Karpas-422 (cell line): Measurements from ENCODE around the gene SLC5A2. TPM values are rescaled to one million over a fixed set of nuclear protein-coding genes. Genes with fewer than 3 reads are reported as not detected.

Experiments
- DNase-seq: peaks from one replicate; pipeline ENCODE4 v3.0.0-alpha.2; 2015
- H2AFZ ChIP-seq: fragments of 200-600 bp; sonication (generic); 2 replicates; pipeline ENCODE4 v1.6.1; 2014; ENCODE audit warnings: antibody characterized with exemption, low read length, mixed read lengths
- H3K27ac ChIP-seq: fragments of 200-600 bp; sonication (generic); 2 replicates; pipeline ENCODE4 v1.5.1; 2014; ENCODE audit warnings: mild to moderate bottlenecking, low read length, moderate library complexity
- H3K27me3 ChIP-seq: fragments of 200-600 bp; sonication (generic); 2 replicates; pipeline ENCODE4 v1.6.1; 2014; ENCODE audit warnings: low read length, mixed read lengths
- H3K36me3 ChIP-seq: fragments of 200-600 bp; sonication (generic); 2 replicates; pipeline ENCODE4 v1.6.1; 2014; ENCODE audit warnings: low read length, mixed read lengths; ENCODE audit not compliant: insufficient read depth
- H3K4me1 ChIP-seq: fragments of 200-600 bp; sonication (generic); 2 replicates; pipeline ENCODE4 v1.6.1; 2014; ENCODE audit warnings: mild to moderate bottlenecking, low read length, mixed read lengths
- H3K4me2 ChIP-seq: fragments of 200-600 bp; sonication (generic); 2 replicates; pipeline ENCODE4 v1.6.1; 2014; ENCODE audit warnings: low read length, low read depth, mild to moderate bottlenecking; ENCODE audit not compliant: poor library complexity, severe bottlenecking
- H3K4me3 ChIP-seq: fragments of 200-600 bp; sonication (generic); 2 replicates; pipeline ENCODE4 v1.5.1; 2014; ENCODE audit warnings: mild to moderate bottlenecking, antibody characterized with exemption, low read length, mixed read lengths
- H3K79me2 ChIP-seq: fragments of 200-600 bp; sonication (generic); 2 replicates; pipeline ENCODE4 v1.6.1; 2014; ENCODE audit warnings: mild to moderate bottlenecking, low read length, mixed read lengths
- H3K9ac ChIP-seq: fragments of 200-600 bp; sonication (generic); 2 replicates; pipeline ENCODE4 v1.6.0; 2014; ENCODE audit warnings: low read length
- H3K9me2 ChIP-seq: fragments of 200-600 bp; sonication (generic), shearing (Covaris generic); replicated peaks from 2 replicates; pipeline ENCODE4 v1.6.0; 2014; ENCODE audit warnings: mild to moderate bottlenecking, low read length, moderate library complexity; ENCODE audit not compliant: insufficient read depth
- H3K9me3 ChIP-seq: fragments of 300-700, 200-600 bp; sonication (generic); 2 replicates; pipeline ENCODE4 v1.6.1; 2014; ENCODE audit warnings: low read length, mixed read lengths
- H4K20me1 ChIP-seq: fragments of 200-600 bp; sonication (generic); 2 replicates; pipeline ENCODE4 v1.6.1; 2014; ENCODE audit warnings: mild to moderate bottlenecking, antibody characterized with exemption, low read length, low read depth; ENCODE audit not compliant: insufficient read depth
- total RNA-seq: library from RNA; depleted of rRNA; stranded (reverse); fragments of >200 nt; shearing (Covaris generic); gene quantifications from 2 replicates; pipeline ENCODE4 v1.2.3, GENCODE V29; 2014; ENCODE audit warnings: low replicate concordance

The SLC5A2 gene
- total RNA-seq, 1 experiment from 2014 or later: not detected

DNA sequence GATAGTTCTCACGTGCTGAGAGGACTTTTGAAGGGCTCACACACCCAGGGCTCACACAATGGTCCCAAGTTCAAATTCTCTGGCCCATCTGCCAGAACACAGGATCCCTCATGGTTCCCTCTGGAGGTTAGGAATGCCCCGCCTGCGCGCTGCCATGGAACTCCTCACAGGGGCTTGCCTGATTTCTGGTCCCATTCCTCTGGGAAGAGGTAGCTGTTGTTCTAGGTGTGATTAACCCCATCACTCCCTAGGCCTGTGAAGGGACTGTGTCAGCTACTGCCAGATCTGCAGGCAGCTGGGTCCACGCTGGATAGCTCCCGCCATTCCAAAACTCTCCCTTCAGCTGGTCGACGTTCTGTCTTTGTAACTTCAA lies 25.9 kb upstream of the SLC5A2 start:
- no peak overlapping the region for H3K4me3 ChIP-seq
- peaks cover 22% of the 10 kb centered on the region for H3K79me2 ChIP-seq
- no peak for DNase-seq
- no peaks in the 10 kb centered on the region for H3K36me3 ChIP-seq
- H3K4me1 ChIP-seq: peaks cover 23% of the 10 kb centered on the region
- no peak overlapping the region for H3K27ac ChIP-seq
- H3K9me2 ChIP-seq: no peaks in the 10 kb centered on the region
- no peaks in the 10 kb centered on the region for H3K9me3 ChIP-seq
- peak overlapping the region; percentile 98 for H3K4me2 ChIP-seq
- H2AFZ ChIP-seq: no peak overlapping the region
- peaks cover 33% of the 10 kb centered on the region; the same call in 1 of the 2 replicates for H4K20me1 ChIP-seq
- H3K27me3 ChIP-seq: no peaks in the 10 kb centered on the region
- H3K9ac ChIP-seq: no peak overlapping the region; the same call in 1 of the 2 replicates

- peak overlapping the region; percentile 79; the same call in 1 of the 2 replicates for H2AFZ ChIP-seq
Measured at GRCh38 chr16:31458073-31458843, 24.7 kb upstream of the SLC5A2 start.

DNA sequence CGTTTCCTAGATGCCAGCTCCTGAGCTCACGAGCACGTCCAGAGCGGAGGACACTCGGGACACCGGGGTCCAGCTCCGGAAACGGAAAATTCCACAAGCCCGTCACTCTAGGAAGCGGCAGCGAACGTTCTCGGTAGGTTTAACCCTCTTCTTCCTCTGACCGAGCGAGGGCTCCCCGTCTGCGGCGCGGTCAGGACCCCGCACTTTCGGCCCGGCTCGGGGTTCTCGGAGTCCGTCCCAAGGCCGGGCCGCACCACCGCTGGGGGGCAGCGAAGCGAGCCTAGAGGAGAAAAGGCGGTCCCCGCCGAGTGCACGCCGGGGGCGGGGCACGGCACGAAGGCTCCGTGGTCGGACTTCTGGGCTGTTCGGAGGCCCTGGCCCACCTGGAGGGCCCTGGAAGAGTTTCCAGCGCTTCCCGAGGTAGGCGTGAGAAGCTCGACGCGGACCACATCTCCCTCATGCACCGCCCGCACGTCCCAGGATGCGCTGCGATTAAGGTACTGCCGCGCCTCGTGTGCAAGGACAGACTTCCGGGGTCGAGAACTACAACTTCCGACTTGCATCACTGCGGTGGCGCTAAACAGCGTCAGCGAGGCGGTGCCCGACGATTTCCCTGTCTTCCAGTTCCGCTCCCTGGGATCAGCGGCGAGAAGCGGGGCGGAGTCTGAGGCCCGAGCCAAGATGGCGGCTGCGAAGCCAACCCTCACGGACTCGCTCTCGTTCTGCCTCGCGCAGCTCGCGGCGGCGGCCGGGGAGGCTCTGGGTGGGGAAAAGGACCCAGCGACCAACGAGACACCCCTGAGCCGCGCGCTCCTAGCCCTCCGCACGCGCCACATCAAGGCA lies 23.9 kb upstream of the SLC5A2 start, which contains the start of gene ARMC5:
Gene ARMC5 (plus strand): TSS at position 658 of the 843 bp plus-strand sequence. CDS start 24 bp downstream, at position 682.
- peaks cover 23% of the 10 kb centered on the region for H3K4me1 ChIP-seq
- H3K9me2 ChIP-seq: no peaks in the 10 kb centered on the region
- H4K20me1 ChIP-seq: peaks cover 33% of the 10 kb centered on the region; the same call in 1 of the 2 replicates
- H3K9me3 ChIP-seq: no peaks in the 10 kb centered on the region
- H3K4me2 ChIP-seq: peak within 1 kb of the TSS; percentile 98
- peak within 1 kb of the TSS; percentile 79 for H3K27ac ChIP-seq
- H3K9ac ChIP-seq: peak within 1 kb of the TSS; percentile 94
- H3K4me3 ChIP-seq: peak within 1 kb of the TSS; percentile 91
- peaks cover 22% of the 10 kb centered on the region for H3K79me2 ChIP-seq
- peak; percentile 99 for DNase-seq
- no peaks in the 10 kb centered on the region for H3K36me3 ChIP-seq
- H3K27me3 ChIP-seq: no peaks in the 10 kb centered on the region
- H2AFZ ChIP-seq: peak within 1 kb of the TSS; percentile 84; the same call in 1 of the 2 replicates

More at GRCh38 chr16:31458073-31458843, 24.7 kb upstream of the SLC5A2 start:
- peaks cover 23% of the 10 kb centered on the region for H3K4me1 ChIP-seq
- H3K79me2 ChIP-seq: peaks cover 22% of the 10 kb centered on the region
- DNase-seq: no peak
- peak overlapping the region; percentile 91 for H3K4me3 ChIP-seq
- no peaks in the 10 kb centered on the region for H3K36me3 ChIP-seq
- H3K27me3 ChIP-seq: no peaks in the 10 kb centered on the region
- H3K27ac ChIP-seq: peak overlapping the region; percentile 79; the same call in 1 of the 2 replicates
- H3K4me2 ChIP-seq: peak overlapping the region; percentile 98
- H4K20me1 ChIP-seq: peaks cover 33% of the 10 kb centered on the region; the same call in 1 of the 2 replicates
- peak overlapping the region; percentile 94 for H3K9ac ChIP-seq
- no peaks in the 10 kb centered on the region for H3K9me2 ChIP-seq
- H3K9me3 ChIP-seq: no peaks in the 10 kb centered on the region

DNA sequence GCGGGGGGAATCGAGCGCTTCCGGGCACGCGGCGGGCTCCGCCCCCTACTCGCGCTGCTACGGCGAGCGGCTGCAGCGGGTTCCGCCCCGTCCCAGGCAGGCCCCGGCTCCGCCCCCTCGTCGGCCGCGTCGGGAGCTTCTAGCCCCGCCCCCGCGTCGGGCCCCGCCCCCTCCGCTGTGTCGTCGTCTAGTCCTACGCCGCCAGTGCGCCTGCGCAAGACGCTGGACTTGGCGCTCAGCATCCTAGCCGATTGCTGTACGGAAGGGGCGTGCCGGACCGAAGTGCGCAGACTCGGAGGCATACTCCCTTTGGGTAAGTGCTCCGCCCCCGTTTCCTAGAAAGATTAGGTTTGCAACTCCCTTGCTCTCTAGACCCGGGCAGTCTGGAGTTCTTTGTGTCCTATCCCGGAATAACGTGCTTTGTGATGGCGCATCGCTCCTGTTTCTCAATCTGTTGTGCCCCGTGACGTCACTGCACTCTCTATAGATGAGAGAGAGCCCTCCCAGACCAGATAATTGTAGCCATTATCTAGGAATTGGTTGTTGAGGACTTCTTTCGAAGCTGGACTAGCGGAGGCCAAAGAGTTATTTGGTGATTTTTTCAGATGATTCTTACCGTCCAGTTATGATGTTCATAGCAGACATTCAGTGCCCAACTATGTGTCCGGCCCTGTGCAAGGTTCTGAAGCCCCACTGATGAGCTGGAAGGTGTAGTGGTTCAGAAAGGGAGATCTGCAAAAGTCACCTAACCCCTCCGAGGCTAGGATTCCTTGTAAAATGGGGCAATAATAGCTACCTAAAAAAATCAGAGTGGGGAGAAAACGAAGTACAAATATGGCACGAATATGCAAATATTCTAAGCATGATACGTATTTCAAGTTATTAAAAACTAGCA lies 23.0 kb upstream of the SLC5A2 start:
- Histone ChIP-seq H3K4me3 (peak overlapping the region; percentile 91), H3K27ac (peak overlapping the region; percentile 79), H3K79me2 (peaks cover 22% of the 10 kb centered on the region), H3K9me3 (no peaks in the 10 kb centered on the region), H3K27me3 (no peaks in the 10 kb centered on the region), H3K36me3 (no peaks in the 10 kb centered on the region), H4K20me1 (peaks cover 32% of the 10 kb centered on the region; the same call in 1 of the 2 replicates), H2AFZ (peak overlapping the region; percentile 84; the same call in 1 of the 2 replicates), H3K9ac (peak overlapping the region; percentile 94), H3K4me2 (peak overlapping the region; percentile 98), H3K9me2 (no peaks in the 10 kb centered on the region), H3K4me1 (peaks cover 23% of the 10 kb centered on the region)
- DNase-seq: peak; percentile 100

DNA sequence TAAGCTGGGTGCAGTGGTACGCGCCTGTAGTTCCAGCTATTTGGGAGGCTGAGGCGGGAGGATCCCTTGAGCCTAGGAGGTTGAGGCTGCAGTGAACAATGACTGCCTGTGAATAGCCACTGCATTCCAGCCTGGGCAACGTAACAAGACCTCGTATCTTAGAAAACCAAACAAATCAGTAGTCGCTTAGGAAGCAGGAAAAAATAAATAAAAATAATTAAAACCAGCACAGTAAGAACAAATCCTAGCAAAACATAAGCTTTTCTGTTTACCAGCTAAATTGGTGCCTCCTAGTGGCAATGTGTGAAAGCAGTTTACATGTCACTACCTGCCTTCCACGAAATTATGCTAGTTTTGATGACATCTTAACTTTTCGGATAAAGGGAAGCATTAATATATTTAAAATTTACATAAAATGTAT lies 22.3 kb upstream of the SLC5A2 start:
- Histone ChIP-seq H3K79me2 (peaks cover 22% of the 10 kb centered on the region), H3K4me3 (peak overlapping the region; percentile 66; the same call in 1 of the 2 replicates), H3K9ac (no peak overlapping the region), H3K27me3 (no peaks in the 10 kb centered on the region), H3K4me2 (peak overlapping the region; percentile 98), H3K9me2 (no peaks in the 10 kb centered on the region), H3K36me3 (no peaks in the 10 kb centered on the region), H3K4me1 (peaks cover 23% of the 10 kb centered on the region), H4K20me1 (peaks cover 25% of the 10 kb centered on the region; the same call in 1 of the 2 replicates), H2AFZ (no peak overlapping the region), H3K9me3 (no peaks in the 10 kb centered on the region), H3K27ac (no peak overlapping the region)
- peak; percentile 76 for DNase-seq

DNA sequence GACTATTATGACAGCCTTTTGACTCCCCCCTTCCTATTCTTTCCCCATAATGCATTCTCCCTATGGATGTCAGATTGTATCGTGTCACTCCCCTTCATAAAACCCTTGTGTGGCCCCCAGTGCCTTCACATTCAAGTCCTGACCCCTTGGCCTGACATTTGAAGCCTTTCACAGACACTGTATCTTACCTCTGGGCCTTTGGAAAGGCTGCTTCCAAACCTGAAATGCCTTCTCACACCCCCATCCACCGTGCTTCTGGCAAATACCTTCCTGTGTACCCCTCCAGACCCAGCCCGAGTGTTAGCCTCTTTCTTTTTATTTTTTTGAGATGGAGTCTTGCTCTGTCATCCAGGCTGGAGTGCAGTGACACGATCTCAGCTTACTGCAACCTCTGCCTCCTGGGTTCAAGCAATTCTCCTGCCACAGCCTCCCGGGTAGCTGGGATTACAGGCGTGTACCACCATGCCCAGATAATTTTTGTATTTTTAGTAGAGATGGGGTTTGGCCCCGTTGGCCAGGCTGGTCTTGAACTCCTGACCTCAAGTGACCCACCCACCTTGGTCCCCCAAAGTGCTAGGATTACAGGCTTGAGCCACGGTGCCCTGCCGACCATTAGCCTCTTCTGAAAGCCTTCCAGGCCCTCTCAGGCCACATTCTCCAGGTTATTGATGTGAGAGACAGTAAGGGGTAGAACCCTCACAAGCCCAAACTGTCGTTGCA lies 21.6 kb upstream of the SLC5A2 start:
- peaks cover 22% of the 10 kb centered on the region for H3K79me2 ChIP-seq
- no peak overlapping the region for H3K4me3 ChIP-seq
- H3K9ac ChIP-seq: no peak overlapping the region
- H3K4me2 ChIP-seq: no peak overlapping the region
- H3K4me1 ChIP-seq: peaks cover 23% of the 10 kb centered on the region
- H2AFZ ChIP-seq: no peak overlapping the region
- DNase-seq: no peak
- peaks cover 20% of the 10 kb centered on the region; the same call in 1 of the 2 replicates for H4K20me1 ChIP-seq
- H3K9me2 ChIP-seq: no peaks in the 10 kb centered on the region
- no peaks in the 10 kb centered on the region for H3K36me3 ChIP-seq
- H3K27me3 ChIP-seq: no peaks in the 10 kb centered on the region
- H3K27ac ChIP-seq: no peak overlapping the region
- no peaks in the 10 kb centered on the region for H3K9me3 ChIP-seq
